NCI-H345 treated with DMSO at 0.1 percent for 48 hours (cell line): ENCODE measurements around the gene RPL11.
"Not testable (repeated sequence)": the region's sequence is repeated elsewhere in the genome, so short reads cannot be mapped to it uniquely, and the experiment has no call there.

Experiments used
- DNase-seq: peaks from one replicate; lab custom pipeline; 2025; ENCODE audit not compliant: unreplicated experiment; lab: John Stamatoyannopoulos, UW

The RPL11 gene

GRCh38 chr1:23727362-23727811 is 35.8 kb downstream of the RPL11 start:
- DNase-seq: no peak

- DNase-seq: no peak
These were observed 41.0 kb downstream of the RPL11 start for GRCh38 chr1:23732363-23733224.

GRCh38 chr1:23733281-23733680 is 41.7 kb downstream of the RPL11 start:
- DNase-seq: not testable (repeated sequence)

- DNase-seq: no peak
These were observed 45.0 kb downstream of the RPL11 start for GRCh38 chr1:23736437-23737134.

- no peak for DNase-seq
These were observed 50.0 kb downstream of the RPL11 start for GRCh38 chr1:23741609-23742008.

GRCh38 chr1:23742670-23743286 is 51.2 kb downstream of the RPL11 start:
- DNase-seq: no peak

DNA sequence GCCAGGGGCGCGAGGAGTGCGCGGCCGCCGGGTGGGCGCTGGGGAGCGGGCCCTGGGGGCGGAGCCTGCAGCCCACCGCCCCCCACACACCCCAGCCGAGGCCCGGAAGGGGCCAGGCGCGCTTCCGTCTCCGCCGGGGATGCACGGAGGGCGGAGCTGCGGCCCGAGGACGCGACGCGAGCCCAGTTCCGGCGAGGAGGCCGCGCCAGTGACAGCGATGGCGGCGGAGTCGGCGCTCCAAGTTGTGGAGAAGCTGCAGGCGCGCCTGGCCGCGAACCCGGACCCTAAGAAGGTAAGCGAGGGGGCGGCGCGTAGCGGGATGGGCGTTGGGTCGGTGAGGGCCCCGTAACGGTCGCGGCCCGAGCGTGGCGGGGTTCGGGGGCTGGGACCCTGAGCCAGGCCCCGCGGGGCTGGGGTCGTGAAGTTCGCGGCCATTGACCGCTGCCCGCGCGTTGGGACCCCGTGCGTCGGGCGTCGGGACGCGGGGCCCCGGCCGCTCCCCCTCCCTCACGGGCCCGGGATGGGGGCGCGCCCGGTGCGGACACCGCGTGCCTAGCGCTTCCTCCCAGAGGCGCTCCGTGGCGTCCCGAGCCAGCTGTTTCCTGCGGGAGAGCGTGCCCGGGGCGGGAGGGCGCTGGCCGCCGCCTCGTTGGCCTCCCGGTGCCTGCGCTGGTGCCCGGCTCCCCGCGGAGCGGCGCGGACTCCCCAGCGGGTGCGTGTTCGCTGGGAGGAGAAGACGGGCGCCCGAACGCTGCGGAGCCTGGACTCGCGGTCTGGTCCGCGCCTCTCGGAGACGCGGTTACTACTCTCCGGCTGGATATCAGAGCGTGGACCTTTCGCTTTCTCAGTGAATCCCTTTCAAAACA is 51.9 kb downstream of the RPL11 start, which contains the start of gene ELOA:
TSS of gene ELOA (plus strand) at position 185 of the 866 bp plus-strand sequence. CDS start at position 218, 33 bp downstream.
- peak; percentile 47 for DNase-seq

DNA sequence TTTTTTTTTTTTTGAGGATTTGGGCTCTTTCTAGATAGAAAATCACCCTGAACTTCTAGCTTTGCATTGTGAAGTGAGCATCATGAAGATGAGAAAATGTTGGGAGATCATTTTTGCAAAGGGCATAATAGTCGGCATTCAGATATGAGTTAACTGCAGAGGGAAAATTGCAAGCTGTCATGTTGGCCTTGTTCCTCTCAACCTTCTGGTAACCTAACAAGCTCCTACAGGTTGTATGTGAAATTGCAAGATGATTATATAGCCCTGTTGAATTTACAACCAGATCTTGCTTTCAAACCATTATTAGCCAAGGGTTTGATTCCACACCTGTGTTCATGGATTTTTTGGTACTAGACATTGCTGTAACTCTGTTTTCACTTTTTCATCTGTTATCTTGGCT is 53.9 kb downstream of the RPL11 start:
- DNase-seq: peak; percentile 8
